K562 (cell line): ENCODE results near the gene TFCP2L1. TPM values are rescaled to one million over a fixed set of nuclear protein-coding genes. Genes with fewer than 3 reads are reported as not detected.

ENCODE experiments used
- ATAC-seq: fragments of 200-7000 bp; cut with Tn5 transposase; 3 replicates; pipeline ENCODE4 v1.9.1; 2020; ENCODE audit warnings: moderate library complexity
- BruUV-seq: library from RNA; stranded (reverse); fragments of 400-500 nt; replicated peaks from 2 replicates; lab custom pipeline; 2021; lab: Mats Ljungman, UMichigan
- CTCF ChIA-PET: fragments of 300-600 bp; formaldehyde crosslinking; extraction: SDS; loops from one replicate; lab custom pipeline; 2021; ENCODE audit warnings: low intra/inter-chr PET ratio; lab: Yijun Ruan, JAX
- POLR2A ChIA-PET: fragments of 300-600, 350-650 bp; sonication (Branson Sonifier 250); formaldehyde crosslinking; extraction: SDS; loops from one replicate; lab custom pipeline; 2021; ENCODE audit warnings: antibody characterized with exemption, inconsistent platforms; lab: Yijun Ruan, JAX
- DNase-seq, 4 experiments: peaks; one replicate each; pipeline versions ENCODE4 v3.0.0 to v3.0.0-alpha.2; 2011 to 2018; ENCODE audit warnings: low spot score in 3 of 4, mixed read lengths in 3 of 4; ENCODE audit errors: extremely low read depth in 1 of 4
- FAIRE-seq: peaks from 2 replicates; lab custom pipeline; 2011; peaks lifted over from hg19 to GRCh38; lab: Jason Lieb, UNC
- H2AFZ ChIP-seq: 2 replicates; pipeline ENCODE4 v1.6.0; 2011; ENCODE audit warnings: low read depth, low read length, control low read depth, inconsistent platforms
- H3K27ac ChIP-seq: fragments of 200-600 bp; 3 replicates; pipeline ENCODE4 v1.8.0; 2011; ENCODE audit warnings: low read depth, mild to moderate bottlenecking, control low read depth, inconsistent platforms, low read length, moderate library complexity, mixed read lengths; ENCODE audit errors: extremely low read depth
- H3K27me3 ChIP-seq, 2 experiments: fragments of 300-600 bp in 1 of 2; 2 replicates in 1 of 2; 3 replicates in 1 of 2; pipeline versions ENCODE4 v1.6.0 to v1.8.0; 2011; ENCODE audit warnings: inconsistent platforms in 2 of 2, low read length in 2 of 2, mild to moderate bottlenecking in 1 of 2, mixed read lengths in 1 of 2, moderate library complexity in 1 of 2; ENCODE audit not compliant: control insufficient read depth in 2 of 2, insufficient read depth in 2 of 2
- H3K36me3 ChIP-seq: fragments of 300-600 bp; 3 replicates; pipeline ENCODE4 v1.8.0; 2011; ENCODE audit warnings: mild to moderate bottlenecking, low read length, inconsistent platforms; ENCODE audit not compliant: control insufficient read depth, insufficient read depth
- H3K4me1 ChIP-seq, 2 experiments: fragments of 200-600 bp in 1 of 2; replicated peaks in 1 of 2; 2 replicates in 1 of 2; 3 replicates in 1 of 2; pipeline versions ENCODE4 v1.5.1 to v1.8.0; 2011; ENCODE audit warnings: inconsistent platforms in 2 of 2, low read length in 2 of 2, mild to moderate bottlenecking in 1 of 2, mixed read lengths in 1 of 2, moderate library complexity in 1 of 2; ENCODE audit not compliant: control insufficient read depth in 2 of 2, insufficient read depth in 2 of 2
- H3K4me2 ChIP-seq: 2 replicates; pipeline ENCODE4 v1.6.1; 2011; ENCODE audit warnings: low read length, control low read depth, inconsistent platforms, mixed read lengths; ENCODE audit not compliant: insufficient read depth
- H3K4me3 ChIP-seq: fragments of 200-600 bp; sonication (generic), shearing (Covaris generic); 2 replicates; pipeline ENCODE4 v1.5.1; 2016; ENCODE audit warnings: control low read depth, inconsistent platforms
- H3K79me2 ChIP-seq: fragments of 200-600 bp; 3 replicates; pipeline ENCODE4 v1.8.0; 2011; ENCODE audit warnings: low read length, inconsistent platforms; ENCODE audit not compliant: control insufficient read depth, insufficient read depth
- H3K9ac ChIP-seq, 2 experiments: 2 replicates each; pipeline versions ENCODE4 v1.6.0 to v1.6.1; 2011; ENCODE audit warnings: low read depth in 2 of 2, low read length in 2 of 2, control low read depth in 1 of 2, inconsistent platforms in 1 of 2, mild to moderate bottlenecking in 1 of 2, mixed read lengths in 1 of 2; ENCODE audit not compliant: insufficient read depth in 1 of 2
- H3K9me1 ChIP-seq: one replicate; pipeline ENCODE4 v1.6.0; 2011; ENCODE audit warnings: inconsistent platforms, mild to moderate bottlenecking, low read length, moderate library complexity; ENCODE audit not compliant: control insufficient read depth, insufficient read depth
- H3K9me3 ChIP-seq: replicated peaks from 2 replicates; pipeline ENCODE4 v1.5.1; 2011; ENCODE audit warnings: low read depth, low read length, inconsistent platforms; ENCODE audit not compliant: control insufficient read depth, insufficient read depth
- H4K20me1 ChIP-seq: replicated peaks from 2 replicates; pipeline ENCODE4 v1.6.1; 2011; ENCODE audit warnings: low read length, inconsistent platforms, mixed read lengths; ENCODE audit not compliant: control insufficient read depth, insufficient read depth
- EGR1 ChIP-seq: fragments of 450-650 bp; conservative IDR thresholded peaks from 2 replicates; pipeline ENCODE4 v1.6.1; 2017; ENCODE audit warnings: mild to moderate bottlenecking
- FOXJ3 ChIP-seq: sonication (generic); formaldehyde crosslinking; IDR thresholded peaks from 2 replicates; pipeline ENCODE4 v1.4.0; 2020; ENCODE audit warnings: mild to moderate bottlenecking, missing genetic modification reagents
- SIN3A ChIP-seq, 2 experiments: fragments of 150-350 bp in 1 of 2; IDR thresholded peaks; 2 replicates each; pipeline ENCODE4 v1.6.1; 2011 to 2016; ENCODE audit warnings: borderline replicate concordance in 2 of 2, low read depth in 2 of 2, low read length in 2 of 2, mild to moderate bottlenecking in 2 of 2, moderate library complexity in 2 of 2; ENCODE audit not compliant: control insufficient read depth in 1 of 2
- ZBTB7A ChIP-seq: IDR thresholded peaks from 2 replicates; pipeline ENCODE4 v1.6.1; 2011; ENCODE audit warnings: low read depth, mild to moderate bottlenecking, low read length, moderate library complexity, borderline replicate concordance; ENCODE audit not compliant: control insufficient read depth
- ZNF146 ChIP-seq: IDR thresholded peaks from one replicate; pipeline ENCODE4 v1.6.1; 2018; ENCODE audit warnings: missing compliant biosample characterization; ENCODE audit not compliant: unreplicated experiment
- ZNF239 ChIP-seq: fragments of 250-450 bp; sonication (Bioruptor Pico); IDR thresholded peaks from 2 replicates; pipeline ENCODE4 v1.4.0; 2020; ENCODE audit warnings: mild to moderate bottlenecking
- ZNF695 ChIP-seq: fragments of 450-650 bp; formaldehyde crosslinking; IDR thresholded peaks from 2 replicates; pipeline ENCODE4 v1.4.0; 2020; ENCODE audit warnings: mild to moderate bottlenecking, moderate library complexity
- WGBS: fragments of 100-300 bp; shearing (Covaris generic); methylation state at CpG from one replicate; pipeline ENCODE4 v1.1.6; 2016; ENCODE audit warnings: low coverage, mixed read lengths; ENCODE audit not compliant: insufficient coverage; ENCODE audit errors: missing lambda C conversion rate; 5-methylcytosine and 5-hydroxymethylcytosine counted together
- in situ Hi-C: fragments of 300-500 bp; cut with MboI; formaldehyde crosslinking; loops from 4 replicates; pipeline ENCODE4 v1.15.0; 2018; ENCODE audit warnings: inconsistent platforms, mixed read lengths
- intact Hi-C: fragments of 100-400 bp; cut with micrococcal nuclease; formaldehyde crosslinking; loops from 2 replicates; pipeline ENCODE4 v1.14.2; 2022
- polyA plus RNA-seq, 8 experiments: library from polyadenylated mRNA; depleted of rRNA in 4 of 8; stranded (reverse) in 5 of 8; unstranded in 3 of 8; fragments of >200 nt; fragmentation: Nextera tagmentation in 2 of 8; fragmentation: Illumina TruSeq in 1 of 8; extraction: Ambion mirVana in 2 of 8; extraction: Trizol in 1 of 8; gene quantifications; 2 replicates each; pipeline versions ENCODE4 v1.2.1 to v1.2.3, GENCODE V29; 2011 to 2014; ENCODE audit warnings: inconsistent platforms in 1 of 8, missing spikeins in 1 of 8
- total RNA-seq, 7 experiments: library from RNA; depleted of rRNA in 6 of 7; stranded (reverse); fragments of >200 nt in 6 of 7; fragmentation: Illumina TruSeq in 2 of 7; extraction: Trizol in 2 of 7; gene quantifications; 2 replicates each; pipeline versions ENCODE4 v1.2.1 to v1.2.3, GENCODE V29; 2011 to 2021; ENCODE audit warnings: low replicate concordance in 1 of 7
- TF ChIP-seq, protein P1 (sequence below): fragments of 450-650 bp; IDR thresholded peaks from 2 replicates; pipeline ENCODE4 v1.6.1; 2016; ENCODE audit warnings: low read depth

The TFCP2L1 gene
- total and polyA plus RNA-seq, 9 of the 15 experiments (the other 6 are each of a cell fraction or from before 2014, with no cell fraction given), result 0.08 to 1.00 (median 0.42) TPM

DNA sequence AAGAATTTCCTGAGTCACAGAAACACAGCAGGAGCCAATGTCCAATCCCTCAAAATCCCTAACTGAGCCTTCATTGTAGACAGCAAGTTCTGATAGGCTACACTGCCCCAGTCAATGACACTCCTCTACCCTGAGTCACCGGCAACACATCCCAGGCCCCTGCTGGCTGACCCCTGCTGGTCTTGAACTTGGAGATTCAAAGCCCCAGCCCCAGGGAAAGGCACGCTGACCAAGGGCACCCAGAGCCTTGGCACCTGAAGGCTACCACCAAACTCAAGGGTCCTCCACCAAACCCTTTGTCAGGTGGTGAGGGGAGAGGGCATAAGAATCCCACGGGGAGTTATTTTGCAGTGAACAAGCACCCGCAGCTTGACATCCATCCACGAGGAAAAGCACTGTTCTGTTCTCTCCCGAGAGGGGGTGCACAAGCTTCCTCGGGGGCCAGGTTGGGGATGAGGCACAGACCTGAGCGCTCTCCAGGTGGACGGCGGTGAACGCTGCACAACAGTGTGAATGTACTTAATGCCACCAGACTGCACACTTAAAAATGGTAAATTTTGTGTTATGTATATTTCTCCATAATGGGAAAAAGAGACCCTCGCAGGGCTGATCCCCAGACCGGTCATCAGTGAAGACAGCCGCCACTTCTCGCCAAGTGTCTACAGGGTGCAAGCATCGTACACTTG is 46.9 kb downstream of the TFCP2L1 start:
- H3K4me1 ChIP-seq, result no peaks in the 10 kb centered on the region
- BruUV-seq, result no TSS peak
- no peak overlapping the region for H3K9ac ChIP-seq
- CTCF ChIA-PET, result no interaction called here
- H3K9me1 ChIP-seq, result no peaks in the 10 kb centered on the region
- in situ Hi-C loops, result no loop called here
- H4K20me1 ChIP-seq, result peaks cover 7% of the 10 kb centered on the region; the same call in 1 of the 2 replicates
- no peak for FAIRE-seq
- H3K27me3 ChIP-seq, result peaks cover 37 to 88% of the 10 kb centered on the region in 2 experiments; a peak in 4 of 5 replicates
- H3K9me3 ChIP-seq, result no peaks in the 10 kb centered on the region
- WGBS, result 27% methylated on average over 15 of the region's 16 CpGs
- H3K36me3 ChIP-seq, result no peaks in the 10 kb centered on the region
- no peak overlapping the region for H3K4me3 ChIP-seq
- ATAC-seq, result peak; percentile 39; the same call in 1 of the 3 replicates
- no peak overlapping the region for H3K4me2 ChIP-seq
- POLR2A ChIA-PET, result interaction anchor here (0.6 to 0.7 kb wide), 2 partner anchors 18 to 114 kb away, joined by 3 read pairs; no protein-coding TSS in a partner anchor
- H3K27ac ChIP-seq, result no peak overlapping the region
- H3K79me2 ChIP-seq, result no peaks in the 10 kb centered on the region
- intact Hi-C loops, result no loop called here
- peak in 1 of 4 experiments; percentile 16 for DNase-seq
- no peak overlapping the region for H2AFZ ChIP-seq
- no peak for TF ChIP-seq ZNF146 (CRISPR knock-in tag)
- TF ChIP-seq EGR1, result no peak
- no peak for TF ChIP-seq FOXJ3 (CRISPR knock-in tag)
- TF ChIP-seq ZBTB7A, result no peak
- no peak for TF ChIP-seq ZNF239
- TF ChIP-seq SIN3A (IDR thresholded peaks at IDR 0.05; ENCODE audit: borderline replicate concordance in 2 of 2, control insufficient read depth in 1 of 2, low read depth in 2 of 2, low read length in 2 of 2), result no peak
- no peak for TF ChIP-seq ZNF695 (CRISPR knock-in tag)
- TF ChIP-seq, protein P1, sequence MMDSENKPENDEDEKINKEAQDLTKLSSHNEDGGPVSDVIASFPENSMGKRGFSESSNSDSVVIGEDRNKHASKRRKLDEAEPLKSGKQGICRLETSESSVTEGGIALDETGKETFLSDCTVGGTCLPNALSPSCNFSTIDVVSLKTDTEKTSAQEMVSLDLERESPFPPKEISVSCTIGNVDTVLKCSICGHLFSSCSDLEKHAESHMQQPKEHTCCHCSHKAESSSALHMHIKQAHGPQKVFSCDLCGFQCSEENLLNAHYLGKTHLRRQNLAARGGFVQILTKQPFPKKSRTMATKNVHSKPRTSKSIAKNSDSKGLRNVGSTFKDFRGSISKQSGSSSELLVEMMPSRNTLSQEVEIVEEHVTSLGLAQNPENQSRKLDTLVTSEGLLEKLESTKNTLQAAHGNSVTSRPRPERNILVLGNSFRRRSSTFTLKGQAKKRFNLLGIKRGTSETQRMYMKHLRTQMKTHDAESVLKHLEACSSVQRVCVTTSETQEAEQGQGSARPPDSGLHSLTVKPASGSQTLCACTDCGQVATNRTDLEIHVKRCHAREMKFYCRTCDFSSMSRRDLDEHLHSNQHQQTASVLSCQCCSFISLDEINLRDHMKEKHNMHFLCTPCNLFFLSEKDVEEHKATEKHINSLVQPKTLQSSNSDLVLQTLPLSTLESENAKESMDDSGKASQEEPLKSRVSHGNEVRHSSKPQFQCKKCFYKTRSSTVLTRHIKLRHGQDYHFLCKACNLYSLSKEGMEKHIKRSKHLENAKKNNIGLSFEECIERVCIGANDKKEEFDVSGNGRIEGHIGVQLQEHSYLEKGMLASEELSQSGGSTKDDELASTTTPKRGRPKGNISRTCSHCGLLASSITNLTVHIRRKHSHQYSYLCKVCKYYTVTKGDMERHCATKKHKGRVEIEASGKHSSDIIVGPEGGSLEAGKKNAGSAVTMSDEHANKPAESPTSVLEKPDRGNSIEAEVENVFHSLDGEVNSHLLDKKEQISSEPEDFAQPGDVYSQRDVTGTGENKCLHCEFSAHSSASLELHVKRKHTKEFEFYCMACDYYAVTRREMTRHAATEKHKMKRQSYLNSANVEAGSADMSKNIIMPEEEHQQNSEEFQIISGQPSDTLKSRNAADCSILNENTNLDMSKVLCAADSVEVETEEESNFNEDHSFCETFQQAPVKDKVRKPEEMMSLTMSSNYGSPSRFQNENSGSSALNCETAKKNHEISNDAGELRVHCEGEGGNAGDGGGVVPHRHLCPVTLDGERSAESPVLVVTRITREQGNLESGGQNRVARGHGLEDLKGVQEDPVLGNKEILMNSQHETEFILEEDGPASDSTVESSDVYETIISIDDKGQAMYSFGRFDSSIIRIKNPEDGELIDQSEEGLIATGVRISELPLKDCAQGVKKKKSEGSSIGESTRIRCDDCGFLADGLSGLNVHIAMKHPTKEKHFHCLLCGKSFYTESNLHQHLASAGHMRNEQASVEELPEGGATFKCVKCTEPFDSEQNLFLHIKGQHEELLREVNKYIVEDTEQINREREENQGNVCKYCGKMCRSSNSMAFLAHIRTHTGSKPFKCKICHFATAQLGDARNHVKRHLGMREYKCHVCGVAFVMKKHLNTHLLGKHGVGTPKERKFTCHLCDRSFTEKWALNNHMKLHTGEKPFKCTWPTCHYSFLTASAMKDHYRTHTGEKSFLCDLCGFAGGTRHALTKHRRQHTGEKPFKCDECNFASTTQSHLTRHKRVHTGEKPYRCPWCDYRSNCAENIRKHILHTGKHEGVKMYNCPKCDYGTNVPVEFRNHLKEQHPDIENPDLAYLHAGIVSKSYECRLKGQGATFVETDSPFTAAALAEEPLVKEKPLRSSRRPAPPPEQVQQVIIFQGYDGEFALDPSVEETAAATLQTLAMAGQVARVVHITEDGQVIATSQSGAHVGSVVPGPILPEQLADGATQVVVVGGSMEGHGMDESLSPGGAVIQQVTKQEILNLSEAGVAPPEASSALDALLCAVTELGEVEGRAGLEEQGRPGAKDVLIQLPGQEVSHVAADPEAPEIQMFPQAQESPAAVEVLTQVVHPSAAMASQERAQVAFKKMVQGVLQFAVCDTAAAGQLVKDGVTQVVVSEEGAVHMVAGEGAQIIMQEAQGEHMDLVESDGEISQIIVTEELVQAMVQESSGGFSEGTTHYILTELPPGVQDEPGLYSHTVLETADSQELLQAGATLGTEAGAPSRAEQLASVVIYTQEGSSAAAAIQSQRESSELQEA, result no peak
